GM12801 (cell line): ENCODE data around the gene CYB5D1.

ENCODE experiments used
- CTCF ChIP-seq: IDR thresholded peaks from one replicate; pipeline ENCODE4 v1.5.1; 2011; ENCODE audit warnings: control low read depth; ENCODE audit not compliant: insufficient read length; ENCODE audit errors: extremely low read depth

The CYB5D1 gene, protein sequence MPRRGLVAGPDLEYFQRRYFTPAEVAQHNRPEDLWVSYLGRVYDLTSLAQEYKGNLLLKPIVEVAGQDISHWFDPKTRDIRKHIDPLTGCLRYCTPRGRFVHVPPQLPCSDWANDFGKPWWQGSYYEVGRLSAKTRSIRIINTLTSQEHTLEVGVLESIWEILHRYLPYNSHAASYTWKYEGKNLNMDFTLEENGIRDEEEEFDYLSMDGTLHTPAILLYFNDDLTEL

DNA sequence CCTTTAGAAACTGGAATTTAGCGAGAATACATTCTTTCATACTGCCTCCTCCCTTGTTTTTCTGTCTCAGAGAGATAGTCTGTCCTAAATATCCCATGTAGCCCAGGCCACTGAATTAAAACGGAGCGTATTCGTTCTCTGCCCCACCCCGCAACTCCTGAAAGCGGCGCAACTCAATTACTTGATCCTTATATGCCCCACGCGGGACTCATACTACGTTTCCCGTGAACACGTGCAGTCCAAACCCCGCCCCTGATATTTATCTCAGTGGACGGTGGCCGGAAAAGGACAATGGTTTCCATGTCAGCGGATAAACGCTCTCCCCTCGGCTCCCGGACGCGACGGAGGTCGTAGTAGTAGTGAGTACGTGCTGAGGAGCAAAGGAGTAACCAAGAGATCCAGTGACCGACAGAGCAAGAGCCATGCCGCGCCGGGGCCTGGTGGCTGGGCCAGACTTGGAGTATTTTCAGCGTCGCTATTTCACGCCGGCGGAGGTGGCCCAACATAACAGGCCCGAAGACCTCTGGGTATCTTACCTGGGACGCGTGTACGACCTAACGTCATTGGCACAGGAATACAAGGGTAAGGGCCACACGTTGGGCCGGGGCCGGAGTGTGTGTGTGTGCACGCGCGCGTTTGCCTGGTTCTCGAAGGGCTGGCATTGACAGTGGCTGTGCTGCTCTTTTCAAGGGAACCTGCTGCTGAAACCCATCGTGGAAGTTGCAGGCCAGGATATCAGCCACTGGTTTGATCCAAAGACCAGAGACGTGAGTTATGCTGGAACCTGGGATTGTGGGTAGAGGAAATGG lies at the start of gene CYB5D1:
Gene CYB5D1 (plus strand): TSS at position 291 of the 809 bp plus-strand sequence. CDS start 132 bp downstream, at position 423.
- no peak for TF ChIP-seq CTCF

DNA sequence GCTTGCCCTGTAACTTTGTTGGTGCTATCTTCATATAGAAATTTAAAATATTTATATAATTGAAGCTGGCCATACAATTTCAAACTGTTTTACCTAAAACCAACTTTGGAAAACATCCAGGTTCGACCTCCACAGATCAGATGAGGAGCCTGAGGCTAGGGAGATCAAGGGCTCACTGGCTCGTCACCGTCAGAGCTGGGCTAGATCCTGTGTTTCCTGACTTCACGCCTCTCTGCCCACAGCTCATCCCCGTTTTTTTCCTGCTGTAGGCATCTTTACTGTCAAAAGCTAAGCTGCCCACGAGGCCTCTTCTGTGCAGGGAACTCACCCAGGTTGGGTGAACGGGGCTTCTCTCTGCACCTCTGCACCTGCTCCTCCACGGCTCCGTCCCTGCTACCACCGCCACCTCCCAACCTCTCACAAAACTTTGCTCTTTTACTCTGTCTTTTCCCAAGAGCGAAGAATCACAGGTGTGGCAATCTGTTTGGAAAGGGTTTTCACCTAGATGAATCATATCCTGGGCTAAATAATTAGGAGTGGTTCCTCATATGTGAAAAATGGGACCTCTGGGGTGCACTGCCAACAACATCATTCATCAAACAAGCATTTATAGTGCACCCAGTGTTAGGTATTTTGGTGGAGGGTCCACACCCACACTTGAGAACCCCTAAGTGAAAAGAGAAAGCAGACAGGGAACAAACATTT lies 48.6 kb upstream of the CYB5D1 start:
- TF ChIP-seq CTCF: no peak

DNA sequence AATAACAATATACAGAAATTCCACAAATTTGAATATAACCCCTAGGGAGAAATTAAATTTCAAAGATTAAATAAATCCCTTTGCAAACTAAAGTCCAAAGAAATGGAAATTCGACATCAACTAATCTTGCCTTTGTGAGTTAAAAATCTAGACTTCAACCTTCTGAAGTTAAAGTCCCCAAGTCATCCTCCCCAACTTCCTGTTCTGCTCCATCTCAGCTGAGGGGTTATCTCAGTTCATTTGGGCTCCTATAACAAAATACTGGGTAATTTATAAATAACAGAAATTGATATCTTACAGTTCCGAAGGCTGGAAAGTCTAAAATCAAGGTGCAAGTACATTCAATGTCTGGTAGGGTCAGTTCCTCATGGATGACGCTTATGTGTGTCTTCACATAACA lies 46.6 kb upstream of the CYB5D1 start:
- TF ChIP-seq CTCF: no peak

GRCh38 chr17:7814969-7815368 lies 42.8 kb upstream of the CYB5D1 start:
- TF ChIP-seq CTCF: no peak

DNA sequence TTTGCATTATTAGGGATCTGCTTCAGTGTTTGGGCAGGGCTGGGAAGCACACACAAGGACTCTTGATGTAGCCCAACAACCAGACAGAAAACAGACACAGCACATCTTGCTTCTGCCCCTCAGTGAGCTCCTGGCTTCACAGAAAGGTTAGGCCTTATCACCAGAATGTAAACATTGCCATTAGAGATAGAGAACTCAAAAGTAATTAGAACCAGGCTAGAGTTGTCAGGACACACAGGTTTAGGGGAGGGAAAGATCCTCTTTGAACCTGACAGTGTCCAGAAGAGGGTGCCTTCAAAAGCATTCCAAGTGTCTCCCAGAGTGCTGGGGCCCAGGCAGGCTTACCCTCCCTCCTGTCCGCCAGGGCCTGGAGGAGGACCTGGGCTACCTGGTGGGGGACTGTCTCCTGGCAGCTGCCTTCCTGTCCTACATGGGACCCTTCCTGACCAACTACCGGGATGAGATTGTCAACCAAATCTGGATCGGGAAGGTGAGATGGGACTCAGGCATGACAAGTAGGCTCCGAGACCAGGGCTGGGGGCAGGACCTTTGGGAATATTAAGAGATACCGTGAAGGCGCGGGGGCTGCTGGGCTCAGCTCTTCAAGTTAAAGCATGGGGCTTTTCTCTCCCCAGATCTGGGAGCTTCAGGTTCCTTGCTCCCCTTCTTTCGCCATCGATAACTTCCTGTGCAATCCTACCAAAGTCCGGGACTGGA lies 40.7 kb upstream of the CYB5D1 start:
- TF ChIP-seq CTCF: no peak

- TF ChIP-seq CTCF: no peak
Observed at GRCh38 chr17:7817643-7817964, 40.2 kb upstream of the CYB5D1 start.

- TF ChIP-seq CTCF: no peak
Observed at GRCh38 chr17:7818026-7818425, 39.8 kb upstream of the CYB5D1 start.
